Head of caudate nucleus (tissue), 42 donors: ENCODE results near the gene TTN.
A peak's percentile ranks its signal among the peaks of the same experiment; 100 is the strongest.

Experiments used
- DNase-seq, 42 donors: peaks; one replicate each; pipeline versions ENCODE4 v3.0.0 to v3.0.0-alpha.2; 2020 to 2021; ENCODE audit warnings: mixed read lengths in 7 of 42
- intact Hi-C: fragments of 100-400 bp; cut with DNase I; formaldehyde crosslinking; loops from one replicate; pipeline ENCODE4 v1.15.0; 2022

The TTN gene

DNA sequence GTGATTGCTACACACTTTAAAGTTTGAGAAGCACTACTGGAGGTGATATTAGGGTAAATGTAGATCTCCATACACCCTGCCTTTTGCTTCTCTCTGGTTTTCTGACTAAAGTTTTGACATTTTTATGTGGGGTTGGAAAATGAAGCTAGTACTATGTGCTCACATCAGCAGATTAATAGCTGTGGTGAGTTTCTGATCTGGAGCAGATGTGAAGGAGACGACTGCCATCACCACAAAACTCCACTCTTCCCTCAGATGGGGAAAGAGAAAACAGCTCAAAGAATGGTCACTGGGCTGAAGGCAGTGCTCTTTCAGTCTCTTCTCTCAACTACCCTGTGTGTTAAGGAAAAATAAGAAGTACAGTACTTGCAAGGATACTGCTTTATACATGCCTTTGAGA, 289.7 kb downstream of the TTN start:
- intact Hi-C loops, result no loop called here
- no peak for DNase-seq

GRCh38 chr2:178514664-178515063, 292.6 kb downstream of the TTN start:
- intact Hi-C loops, result no loop called here
- no peak for DNase-seq

GRCh38 chr2:178513876-178514275, 293.3 kb downstream of the TTN start:
- no peak for DNase-seq
- intact Hi-C loops, result no loop called here

DNA sequence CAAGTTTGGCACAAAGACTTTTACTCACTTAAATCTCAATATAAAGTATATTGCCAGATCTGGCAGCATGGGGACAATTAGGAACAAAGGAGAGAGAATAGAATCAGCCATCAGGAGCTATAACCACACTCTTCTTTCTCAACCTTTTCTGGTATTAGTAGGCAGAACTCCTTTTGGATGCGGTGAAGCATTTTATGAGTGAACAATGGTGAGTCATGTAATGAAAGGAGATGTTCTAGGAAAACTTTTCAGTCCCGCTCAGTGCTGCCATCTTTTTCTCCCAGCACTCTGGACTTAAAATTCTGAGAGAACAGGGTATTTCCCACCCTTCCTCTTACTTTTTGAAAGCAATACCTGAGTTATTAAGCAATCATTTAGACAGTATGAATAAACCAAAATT, 294.7 kb downstream of the TTN start:
- peak in 9 of 42 donors; percentile 5 to 66 (median 20) for DNase-seq
- intact Hi-C loops, result no loop called here

DNA sequence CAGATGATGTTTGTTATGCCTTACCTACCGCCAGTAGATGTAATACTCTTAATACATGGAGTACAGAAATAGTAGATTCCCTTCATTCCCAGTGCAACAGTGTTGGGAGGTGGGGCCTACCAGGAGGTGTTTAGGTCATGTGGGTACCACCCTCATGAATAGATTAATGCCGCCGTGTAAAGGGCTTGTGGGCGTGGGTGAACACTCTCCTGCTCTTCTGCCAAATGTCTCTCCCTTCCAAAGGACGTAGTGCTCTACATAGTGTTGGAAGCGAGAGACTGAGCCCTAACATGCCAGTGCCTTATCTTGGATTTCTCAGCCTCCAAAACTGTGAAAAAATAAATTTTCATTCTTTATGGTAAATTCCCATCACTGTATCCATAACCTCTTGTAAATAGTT, 296.8 kb downstream of the TTN start:
- intact Hi-C loops, result no loop called here
- DNase-seq, result no peak

DNA sequence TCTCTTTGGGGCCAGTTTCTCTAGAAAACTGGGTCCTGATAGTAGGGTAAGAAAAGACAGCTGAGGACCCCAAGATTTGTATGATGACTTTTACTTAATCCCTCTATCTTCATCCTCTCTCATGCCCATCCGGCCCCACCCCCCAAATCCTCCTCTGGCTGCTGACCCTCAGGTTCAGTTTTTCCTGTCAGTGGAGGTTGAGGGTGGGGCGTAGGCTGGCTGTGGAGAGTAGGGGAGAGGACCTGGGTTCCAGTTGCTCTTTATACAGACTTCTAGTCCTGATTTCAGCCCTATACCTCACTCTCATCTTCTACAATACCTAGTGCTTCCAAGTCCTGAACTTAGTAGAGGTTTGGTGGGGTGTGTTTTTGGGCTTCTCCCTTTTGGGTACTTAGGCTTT, 298.6 kb downstream of the TTN start:
- DNase-seq, result no peak
- intact Hi-C loops, result no loop called here

- intact Hi-C loops, result no loop called here
- DNase-seq, result no peak
Measured at GRCh38 chr2:178506949-178507348, 300.3 kb downstream of the TTN start.

GRCh38 chr2:178506524-178506923, 300.7 kb downstream of the TTN start:
- intact Hi-C loops, result no loop called here
- no peak for DNase-seq

DNA sequence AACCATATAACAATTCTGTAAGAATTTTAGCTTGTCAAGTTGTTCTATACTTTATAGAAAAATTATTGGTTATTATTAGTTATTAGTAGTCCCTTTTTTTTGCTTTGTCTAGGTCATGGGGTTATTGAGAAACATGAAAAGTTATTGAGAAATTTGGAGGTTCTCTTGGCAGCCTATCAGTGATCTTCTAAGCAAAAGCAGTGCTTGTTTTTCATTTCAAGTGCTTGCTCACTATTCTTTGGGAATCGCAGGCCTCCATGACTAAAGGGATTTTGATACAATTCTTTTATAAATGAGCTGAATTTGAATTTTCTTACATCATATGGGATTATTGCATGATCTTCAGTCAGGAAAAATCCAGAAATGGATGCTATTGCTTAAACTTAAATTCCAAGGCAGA, 301.1 kb downstream of the TTN start:
- intact Hi-C loops, result no loop called here
- no peak for DNase-seq

- intact Hi-C loops, result no loop called here
- DNase-seq, result no peak
Measured at GRCh38 chr2:178502751-178503150, 304.5 kb downstream of the TTN start.

- no peak for DNase-seq
- intact Hi-C loops, result no loop called here
Measured at GRCh38 chr2:178499640-178500039, 307.6 kb downstream of the TTN start.

DNA sequence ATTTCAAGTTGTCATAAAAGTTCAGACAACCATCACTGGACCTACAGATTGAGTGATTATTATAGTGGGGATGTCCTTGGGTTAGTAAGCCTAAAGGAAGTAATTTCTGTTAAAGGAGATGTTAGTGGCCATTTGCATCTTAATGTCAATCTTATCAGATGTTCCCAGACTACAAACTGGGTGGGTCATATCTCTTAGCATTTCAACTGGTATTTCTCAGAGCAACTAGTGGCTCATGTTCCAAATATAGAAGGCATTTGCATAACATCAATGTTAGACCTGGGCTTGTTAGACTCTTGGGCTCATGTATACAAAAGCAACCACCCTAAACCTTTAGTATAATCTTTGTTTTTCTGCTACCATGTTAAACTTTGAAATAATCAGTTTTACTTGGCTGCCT, 309.1 kb downstream of the TTN start:
- no peak for DNase-seq
- intact Hi-C loops, result no loop called here

DNA sequence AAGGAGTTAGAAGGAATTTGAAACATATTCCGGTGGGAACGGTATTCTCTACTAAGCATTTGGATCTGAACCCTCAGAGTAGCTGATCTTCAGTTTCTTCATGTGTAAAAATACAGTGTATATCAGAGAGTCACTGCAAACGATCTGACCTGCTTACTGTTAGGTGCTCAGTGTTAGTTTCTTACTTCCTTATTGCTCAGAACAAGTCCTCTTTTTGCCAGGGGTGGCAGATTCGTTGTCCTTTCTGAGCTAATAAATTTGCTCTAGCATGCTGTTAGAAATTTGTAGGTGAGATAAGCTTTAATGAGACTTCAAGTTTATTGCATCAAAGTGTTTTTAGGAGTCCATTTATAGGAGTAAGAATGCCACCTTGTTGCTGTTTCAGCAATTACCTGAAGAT, 311.2 kb downstream of the TTN start:
- no peak for DNase-seq
- intact Hi-C loops, result no loop called here

DNA sequence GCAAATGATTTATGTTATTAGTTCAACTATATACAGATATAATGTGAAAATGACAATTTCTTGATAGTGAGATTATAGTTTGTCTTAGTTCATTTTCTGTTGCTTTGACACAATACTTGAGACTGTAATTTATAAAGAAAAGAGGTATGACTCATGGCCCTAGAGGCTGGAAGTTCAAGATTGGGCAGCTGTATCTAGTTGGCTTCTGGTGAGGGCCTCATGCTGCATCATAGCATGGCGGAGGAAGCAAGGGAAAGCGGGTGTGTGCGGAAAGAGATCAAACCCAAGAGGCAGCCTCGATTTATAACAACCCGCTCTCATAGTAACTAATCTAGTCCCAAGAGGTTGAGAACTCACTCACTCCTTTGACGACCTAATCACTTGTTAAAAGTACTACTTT, 315.6 kb downstream of the TTN start:
- no peak for DNase-seq
- intact Hi-C loops, result no loop called here

- intact Hi-C loops, result no loop called here
- DNase-seq, result no peak
Measured at GRCh38 chr2:178485356-178485755, 321.9 kb downstream of the TTN start.

DNA sequence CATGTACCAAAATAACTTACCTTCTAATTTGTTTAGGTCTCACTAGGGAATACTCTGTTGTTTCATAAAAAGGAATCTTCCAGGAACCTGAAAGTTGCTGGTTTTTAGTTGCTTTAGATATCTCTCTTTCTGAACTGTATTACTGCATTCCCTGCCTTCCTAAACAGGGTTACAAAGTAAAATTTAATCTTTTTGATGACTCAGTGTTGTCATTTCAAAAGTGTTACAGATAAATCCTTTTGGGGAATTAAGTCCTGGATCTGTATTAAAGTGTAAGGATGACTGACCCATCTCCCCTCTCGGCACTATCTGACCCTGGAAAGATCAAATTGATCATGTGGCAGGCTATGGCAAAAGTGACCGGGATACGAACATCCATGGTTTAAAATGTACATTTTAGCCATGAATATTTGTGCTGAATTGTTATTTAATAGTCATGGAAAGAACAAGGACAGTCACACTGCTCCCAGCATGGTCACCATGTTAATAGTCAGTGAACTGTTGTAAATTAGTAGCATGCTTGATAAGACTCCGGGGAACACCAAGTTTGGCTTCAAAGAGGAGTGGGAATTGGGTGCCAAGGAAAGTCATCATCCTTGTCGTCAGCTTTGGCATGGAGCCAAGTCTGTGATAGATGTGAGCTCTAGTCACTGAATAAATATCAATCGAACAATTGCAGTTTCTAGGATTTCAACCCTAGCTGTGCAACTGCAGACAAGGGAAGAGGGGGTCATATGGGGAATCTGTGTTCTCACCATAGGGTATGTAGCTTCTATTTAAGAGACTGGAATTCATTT, 322.8 kb downstream of the TTN start:
- peak in 37 of 42 donors; percentile 12 to 83 (median 44) for DNase-seq
- intact Hi-C loops, result no loop called here

DNA sequence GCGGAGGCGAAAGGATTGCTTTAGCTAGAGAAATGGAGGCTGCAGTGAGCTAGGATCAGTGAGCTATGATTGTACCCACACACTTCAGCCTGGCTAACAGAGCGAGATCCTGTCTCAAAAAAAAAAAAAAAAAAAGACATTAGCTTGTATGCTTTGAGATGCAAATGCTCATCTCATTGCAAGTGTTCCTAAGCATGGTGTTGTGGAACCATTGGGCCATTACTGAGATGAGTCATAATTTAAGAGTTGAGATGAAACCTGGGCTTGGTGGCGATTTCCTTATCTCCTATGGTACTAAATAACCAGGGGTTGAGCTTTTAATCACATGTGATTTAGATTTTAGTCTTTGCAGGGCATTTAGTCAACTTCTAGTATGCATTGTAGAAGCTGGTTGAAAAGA, 324.8 kb downstream of the TTN start:
- no peak for DNase-seq
- intact Hi-C loops, result no loop called here

- peak; percentile 82 to 97 (median 93) for DNase-seq
- intact Hi-C loops, result no loop called here
Measured at GRCh38 chr2:178480227-178481181, 326.7 kb downstream of the TTN start, which contains the start of gene PLEKHA3. PLEKHA3 (plus strand) TSS chr2:178480457; CDS start chr2:178480870, 413 bp downstream.

- peak in 1 of 42 donors; percentile 20 for DNase-seq
- intact Hi-C loops, result no loop called here
Measured at GRCh38 chr2:178479758-178480226, 327.4 kb downstream of the TTN start.

GRCh38 chr2:178479275-178479616, 328.0 kb downstream of the TTN start:
- intact Hi-C loops, result no loop called here

More at GRCh38 chr2:178479275-178479616, 328.0 kb downstream of the TTN start:
- DNase-seq, result no peak
